ENCODE results near the gene PLTP.

PLTP gene

GRCh38 chr20:45890077-45890984 lies 21.6 kb downstream of the PLTP start:
- TF ChIP-seq POLR2AphosphoS5 (IDR thresholded peaks at IDR 0.05; ENCODE audit: low read depth, low read length): no peak
- peak; percentile 3 for TF ChIP-seq FOXP2 (optimal IDR thresholded peaks at IDR 0.05; ENCODE audit: borderline replicate concordance, extremely low read depth, extremely low read length, insufficient read depth)
- no peak for TF ChIP-seq REST (IDR thresholded peaks at IDR 0.05; ENCODE audit: insufficient read depth in 1 of 2, low read depth in 2 of 2, low read length in 2 of 2)

GRCh38 chr20:45888681-45889080 lies 23.3 kb downstream of the PLTP start:
- no peak for TF ChIP-seq REST (IDR thresholded peaks at IDR 0.05; ENCODE audit: insufficient read depth in 1 of 2, low read depth in 2 of 2, low read length in 2 of 2)
- no peak for TF ChIP-seq POLR2AphosphoS5 (IDR thresholded peaks at IDR 0.05; ENCODE audit: low read depth, low read length)
- no peak for TF ChIP-seq FOXP2 (optimal IDR thresholded peaks at IDR 0.05; ENCODE audit: borderline replicate concordance, extremely low read depth, extremely low read length, insufficient read depth)
- no peak for TF ChIP-seq SIN3A (IDR thresholded peaks at IDR 0.05; ENCODE audit: borderline replicate concordance, insufficient read depth, low read length)
- TF ChIP-seq TAF1 (IDR thresholded peaks at IDR 0.05; ENCODE audit: borderline replicate concordance, insufficient read depth, low read length): no peak

- no peak for TF ChIP-seq REST (IDR thresholded peaks at IDR 0.05; ENCODE audit: insufficient read depth in 1 of 2, low read depth in 2 of 2, low read length in 2 of 2)
- no peak for TF ChIP-seq TAF1 (IDR thresholded peaks at IDR 0.05; ENCODE audit: borderline replicate concordance, insufficient read depth, low read length)
- TF ChIP-seq FOXP2 (optimal IDR thresholded peaks at IDR 0.05; ENCODE audit: borderline replicate concordance, extremely low read depth, extremely low read length, insufficient read depth): no peak
- no peak for TF ChIP-seq POLR2AphosphoS5 (IDR thresholded peaks at IDR 0.05; ENCODE audit: low read depth, low read length)
- TF ChIP-seq SIN3A (IDR thresholded peaks at IDR 0.05; ENCODE audit: borderline replicate concordance, insufficient read depth, low read length): no peak
Observed at GRCh38 chr20:45887346-45887715, 24.6 kb downstream of the PLTP start, which contains the start of gene SPATA25. SPATA25 (minus strand) TSS chr20:45887622; CDS start chr20:45887590, 32 bp downstream.

- TF ChIP-seq POLR2AphosphoS5 (IDR thresholded peaks at IDR 0.05; ENCODE audit: low read depth, low read length): 0 out of 2 replicates have a peak, but pooled peaks have one; percentile 19
- no peak for TF ChIP-seq SIN3A (IDR thresholded peaks at IDR 0.05; ENCODE audit: borderline replicate concordance, insufficient read depth, low read length)
- no peak for TF ChIP-seq FOXP2 (optimal IDR thresholded peaks at IDR 0.05; ENCODE audit: borderline replicate concordance, extremely low read depth, extremely low read length, insufficient read depth)
- no peak for TF ChIP-seq TAF1 (IDR thresholded peaks at IDR 0.05; ENCODE audit: borderline replicate concordance, insufficient read depth, low read length)
- TF ChIP-seq REST (IDR thresholded peaks at IDR 0.05; ENCODE audit: insufficient read depth in 1 of 2, low read depth in 2 of 2, low read length in 2 of 2): no peak
Observed at GRCh38 chr20:45886590-45887345, 25.2 kb downstream of the PLTP start.
